ENCODE results near the gene BIRC2.

GRCh38 chr11:102346456-102346747 lies 612 bp upstream of the BIRC2 start:
- TF ChIP-seq POLR2A (IDR thresholded peaks at IDR 0.05; ENCODE audit: low read depth, low read length) (no peak), PAX5 (IDR thresholded peaks at IDR 0.05; ENCODE audit: insufficient read depth, low read length, severe bottlenecking) (no peak), POLR2AphosphoS5 (IDR thresholded peaks at IDR 0.05; ENCODE audit: low read depth, low read length) (no peak)
